ENCODE results near the gene FAM237B.

FAM237B gene

DNA sequence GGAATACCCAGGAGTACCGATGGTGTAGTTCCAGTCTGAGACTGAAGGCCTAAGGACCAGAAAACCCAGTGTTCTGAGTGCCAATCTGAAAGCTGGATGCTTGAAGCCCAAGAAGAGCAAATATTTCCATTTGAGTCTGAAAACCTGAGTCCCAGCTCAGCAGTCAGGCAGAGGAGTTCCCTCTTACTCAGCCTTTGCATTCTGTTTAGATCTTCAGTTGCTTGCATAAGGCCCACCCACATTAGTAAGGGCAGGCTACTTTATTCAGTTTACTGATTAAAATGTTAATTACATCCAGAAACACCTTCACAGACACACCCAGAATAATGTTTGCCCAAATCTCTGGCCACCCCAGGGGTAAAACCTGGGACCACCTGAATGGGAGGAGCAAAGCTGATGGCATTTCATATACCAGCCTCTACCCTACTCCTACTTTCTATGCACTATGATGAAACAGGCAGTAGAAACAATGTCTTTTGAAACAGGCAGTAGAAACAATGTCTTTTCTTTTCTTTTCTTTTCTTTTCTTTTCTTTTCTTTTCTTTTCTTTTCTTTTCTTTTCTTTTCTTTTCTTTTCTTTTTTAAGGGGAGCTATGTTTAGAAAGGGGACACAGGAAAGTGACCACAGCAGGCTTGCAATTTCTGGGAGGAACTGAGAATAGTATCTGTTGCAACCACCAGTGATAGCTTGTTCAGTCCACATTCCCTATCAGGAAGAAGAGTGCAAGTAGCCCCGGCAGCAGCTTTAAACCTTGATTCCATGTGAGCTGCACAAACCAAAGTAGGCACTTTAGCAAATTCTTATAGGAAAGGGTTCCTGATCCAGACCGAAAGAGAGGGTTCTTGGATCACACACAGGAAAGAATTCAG lies 30.6 kb downstream of the FAM237B start:
- DNase-seq (ENCODE audit: low read depth, low spot score): no peak

DNA sequence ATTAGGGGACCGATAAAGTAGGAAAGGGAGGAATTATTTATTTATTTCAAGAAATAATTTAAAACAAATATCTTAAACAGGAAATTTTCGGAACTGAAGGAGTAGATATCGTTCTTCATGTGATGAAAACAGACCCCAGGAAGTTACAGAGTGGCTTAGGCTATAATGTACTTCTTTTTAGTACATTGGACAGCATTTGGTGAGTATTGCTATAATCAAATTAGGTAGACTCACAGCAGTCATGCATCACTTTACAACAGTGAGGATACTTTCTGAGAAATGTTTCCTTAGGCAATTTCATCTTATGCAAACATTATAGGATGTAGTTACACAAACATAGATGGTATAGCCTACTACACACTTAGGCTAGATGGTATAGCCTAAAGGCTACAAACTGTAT lies 33.0 kb downstream of the FAM237B start:
- no peak for DNase-seq (ENCODE audit: low read depth, low spot score)

DNA sequence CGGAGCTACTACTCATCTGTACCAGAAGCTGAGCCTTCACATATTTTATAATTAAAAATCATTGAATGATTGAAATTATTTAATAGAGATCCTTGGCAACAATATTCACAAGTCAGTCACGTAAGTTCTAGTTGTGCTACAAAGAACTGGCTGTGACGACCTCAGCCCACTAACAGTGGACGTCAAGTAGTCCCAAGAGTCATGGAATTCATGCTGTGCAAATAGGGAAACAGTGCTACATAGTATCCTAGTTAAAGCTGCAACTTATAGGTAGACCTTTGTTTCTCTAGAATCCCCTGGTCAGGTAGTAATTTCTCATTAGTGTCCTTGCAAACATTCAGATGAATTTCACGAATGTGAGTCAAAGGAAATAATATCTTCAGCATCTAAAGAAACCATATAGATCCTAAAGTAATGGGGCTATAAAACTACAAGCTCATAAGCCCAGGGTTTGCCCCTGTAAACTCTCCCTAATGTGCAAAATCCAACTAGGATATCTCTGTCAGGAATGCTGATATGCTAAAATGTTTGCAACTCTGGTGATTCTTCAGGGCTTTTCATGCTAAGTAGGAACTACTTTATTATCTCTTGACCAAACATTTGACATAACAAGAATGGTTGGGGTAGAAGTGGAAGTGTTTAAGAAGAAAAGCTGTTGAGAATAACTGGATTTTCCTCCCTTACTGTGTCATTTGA lies 44.9 kb downstream of the FAM237B start:
- DNase-seq (ENCODE audit: low read depth, low spot score): no peak

DNA sequence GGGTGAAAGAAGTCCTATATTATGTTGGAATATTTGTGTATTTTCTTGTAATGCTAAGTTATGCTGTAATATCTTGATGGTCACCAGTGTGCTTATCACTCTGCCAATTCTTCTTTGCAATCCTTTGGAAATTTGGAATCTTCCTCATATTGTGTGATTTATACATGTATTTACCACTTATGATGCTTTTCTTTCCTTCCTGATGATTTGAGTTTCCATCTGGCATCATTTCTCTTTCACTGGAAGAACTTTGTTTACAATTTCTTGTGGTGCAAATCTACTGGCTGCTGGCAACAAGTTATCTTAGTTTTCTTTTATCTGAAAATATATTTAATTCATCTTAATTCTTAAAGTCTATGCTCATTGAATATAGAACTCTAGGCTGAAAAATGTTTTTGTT lies 46.9 kb downstream of the FAM237B start:
- DNase-seq (ENCODE audit: low read depth, low spot score): no peak

DNA sequence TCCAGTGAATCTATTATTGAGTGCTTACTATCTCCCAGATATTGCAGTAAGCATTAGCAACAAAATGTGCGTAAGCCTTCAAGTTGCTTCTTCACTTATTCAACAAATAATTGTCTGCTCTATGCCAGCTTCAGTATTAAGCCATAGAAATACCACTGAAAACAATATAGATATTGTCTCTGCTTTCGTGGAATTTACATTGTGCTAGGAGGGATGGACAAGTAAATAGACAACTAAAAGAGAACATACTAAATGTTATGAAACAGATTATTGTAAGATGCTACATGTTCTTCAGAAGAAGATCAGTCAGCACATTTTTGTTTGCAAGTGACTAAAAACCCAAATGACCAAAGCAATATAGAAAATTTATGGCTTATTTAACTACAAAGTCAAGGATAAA lies 48.9 kb downstream of the FAM237B start:
- DNase-seq (ENCODE audit: low read depth, low spot score): no peak

DNA sequence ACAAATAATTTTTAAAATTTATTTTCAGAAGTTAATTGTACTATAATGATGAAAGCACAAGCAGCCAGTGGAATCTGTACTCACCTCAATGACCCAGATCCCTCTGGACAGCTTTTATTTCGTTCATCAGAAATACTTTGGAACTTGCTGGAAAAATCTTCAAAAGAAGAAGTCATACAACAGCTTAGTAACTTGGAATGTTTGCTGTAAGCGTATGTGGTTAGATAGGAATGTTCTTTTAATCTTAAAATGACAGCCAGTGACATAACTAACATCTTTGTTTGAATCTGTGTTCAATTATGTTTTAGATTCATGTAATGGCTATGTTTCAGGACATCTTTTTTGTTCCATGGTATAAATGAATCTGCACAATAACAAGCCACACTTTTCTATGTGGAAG lies 49.4 kb downstream of the FAM237B start:
- DNase-seq (ENCODE audit: low read depth, low spot score): no peak

DNA sequence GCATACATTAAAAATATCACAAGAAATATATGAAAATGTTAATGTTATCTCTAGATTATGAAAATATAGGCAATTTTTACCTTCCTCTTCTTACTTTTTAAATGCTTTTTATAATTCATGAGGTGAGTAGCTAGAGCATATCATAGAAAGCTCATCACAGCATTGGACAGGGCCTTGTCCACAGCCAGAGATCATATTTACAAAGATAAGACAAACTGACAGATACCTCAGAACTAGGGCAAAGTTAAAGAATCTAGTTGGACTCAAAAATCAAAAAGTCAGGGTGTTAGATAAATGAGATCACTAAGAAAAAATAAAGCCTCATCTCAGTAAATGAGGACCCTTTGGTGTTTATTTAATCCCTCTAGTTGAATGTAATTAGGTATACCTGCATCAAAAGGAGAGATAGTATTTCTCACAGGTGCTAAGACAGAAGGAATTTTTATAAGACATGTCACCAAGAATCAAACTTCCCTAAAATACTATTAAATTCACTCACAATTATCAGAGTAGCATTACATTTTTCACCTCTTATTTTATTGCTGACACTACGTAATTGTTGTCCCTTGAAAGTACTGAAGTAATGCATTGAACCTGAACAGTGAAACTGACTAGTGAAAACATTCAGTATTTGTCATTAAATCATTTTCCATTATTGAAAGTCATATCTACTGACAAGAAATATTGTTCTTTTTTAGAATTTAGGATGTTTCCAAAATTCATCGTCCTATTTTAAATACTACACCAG lies 50.5 kb downstream of the FAM237B start:
- no peak for DNase-seq (ENCODE audit: low read depth, low spot score)

DNA sequence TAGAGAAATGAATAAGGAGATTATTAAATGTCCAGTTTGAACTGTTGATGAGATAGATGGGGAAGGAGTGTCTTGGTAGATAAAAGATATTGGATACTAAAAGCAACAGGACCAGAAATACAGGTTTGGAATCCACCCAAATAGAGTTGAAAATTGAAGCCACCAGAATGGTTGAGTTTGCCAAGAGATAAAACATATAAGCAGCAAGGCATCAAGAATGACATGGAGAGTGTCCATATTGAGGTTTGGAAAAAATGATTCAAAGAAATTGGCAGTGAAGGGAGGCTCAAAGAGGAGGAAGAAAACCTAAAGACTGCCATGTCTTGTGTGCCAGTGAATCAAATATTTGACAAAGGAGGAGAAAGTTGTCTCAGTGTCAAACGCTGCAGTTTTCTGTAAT lies 51.9 kb downstream of the FAM237B start:
- no peak for DNase-seq (ENCODE audit: low read depth, low spot score)

DNA sequence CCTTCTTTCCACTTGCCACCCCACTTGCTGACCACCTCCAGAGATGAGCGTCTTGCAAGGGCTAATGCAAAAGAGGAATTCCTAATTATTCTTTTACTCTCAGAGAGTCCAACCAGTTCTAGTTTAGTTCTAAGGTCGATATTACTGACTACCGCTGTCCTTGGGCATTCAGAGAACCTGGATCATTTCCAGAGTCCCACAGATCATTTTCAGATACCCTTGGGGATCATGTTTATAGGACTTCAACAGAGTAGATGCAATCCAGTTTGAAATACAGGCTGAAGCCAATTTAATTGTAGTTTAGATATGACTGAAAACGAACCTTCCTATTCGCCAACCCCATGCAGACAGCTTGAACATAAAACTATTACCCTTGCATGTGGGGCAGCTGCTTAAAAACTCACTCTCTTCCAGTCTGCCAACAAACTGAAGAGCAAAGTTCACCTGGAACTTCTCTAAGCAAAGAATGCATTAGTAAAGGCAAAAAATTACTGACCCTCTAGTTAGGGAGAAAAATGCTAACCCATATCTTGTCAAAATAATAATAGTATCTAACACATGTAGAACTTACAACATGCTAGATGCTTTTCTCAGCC lies 53.7 kb downstream of the FAM237B start:
- no peak for DNase-seq (ENCODE audit: low read depth, low spot score)

DNA sequence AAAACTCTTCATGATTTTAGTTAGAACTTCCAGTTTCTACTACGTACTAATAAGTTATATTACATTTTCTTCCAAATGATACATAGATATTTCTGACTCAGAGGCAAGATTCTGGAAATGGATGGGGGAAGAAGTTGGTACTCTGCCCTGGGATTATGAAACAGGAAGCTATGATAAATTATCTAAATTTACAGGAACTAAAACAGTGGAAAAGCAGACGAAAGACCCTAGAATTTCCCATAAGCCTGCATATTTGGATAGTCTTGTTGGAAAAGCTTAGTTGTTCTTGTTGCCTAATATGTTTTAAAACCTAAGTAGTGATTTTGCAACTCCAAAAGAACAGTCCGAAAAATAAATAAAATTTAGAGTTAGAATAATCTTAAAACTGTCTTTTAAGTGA lies 54.3 kb downstream of the FAM237B start:
- no peak for DNase-seq (ENCODE audit: low read depth, low spot score)

Data from activated naive CD8-positive, alpha-beta T cell treated with anti-CD3 and anti-CD28 coated beads, Interleukin-2, amount 50 U/mL, for 16 hours (primary cell).